Ishikawa (cell line): ENCODE data around the gene CILP2.

Experiments used
- CEBPB ChIP-seq: IDR thresholded peaks from 2 replicates; pipeline ENCODE4 v1.6.1; 2012
- CREB1 ChIP-seq: IDR thresholded peaks from 2 replicates; pipeline ENCODE4 v1.6.1; 2012; ENCODE audit warnings: low read depth
- EGR1 ChIP-seq: IDR thresholded peaks from 2 replicates; pipeline ENCODE4 v1.6.1; 2012
- EP300 ChIP-seq: IDR thresholded peaks from 2 replicates; pipeline ENCODE4 v1.6.1; 2012; ENCODE audit warnings: borderline replicate concordance
- FOXM1 ChIP-seq: IDR thresholded peaks from 2 replicates; pipeline ENCODE4 v1.6.1; 2012; ENCODE audit warnings: low read depth, borderline replicate concordance
- MAX ChIP-seq: IDR thresholded peaks from 2 replicates; pipeline ENCODE4 v1.6.1; 2012
- NFIC ChIP-seq: IDR thresholded peaks from 2 replicates; pipeline ENCODE4 v1.6.1; 2012
- RAD21 ChIP-seq: IDR thresholded peaks from 2 replicates; pipeline ENCODE4 v1.6.1; 2012; ENCODE audit warnings: low read depth
- REST ChIP-seq: IDR thresholded peaks from 2 replicates; pipeline ENCODE4 v1.6.1; 2012; ENCODE audit warnings: low read depth, mild to moderate bottlenecking
- TAF1 ChIP-seq: IDR thresholded peaks from 2 replicates; pipeline ENCODE4 v1.6.1; 2012; ENCODE audit warnings: low read depth, mild to moderate bottlenecking
- TCF12 ChIP-seq: IDR thresholded peaks from 2 replicates; pipeline ENCODE4 v1.6.1; 2012; ENCODE audit warnings: low read depth
- TEAD4 ChIP-seq: IDR thresholded peaks from 2 replicates; pipeline ENCODE4 v1.6.1; 2012
- USF1 ChIP-seq: IDR thresholded peaks from 2 replicates; pipeline ENCODE4 v1.6.1; 2012
- YY1 ChIP-seq: IDR thresholded peaks from 2 replicates; pipeline ENCODE4 v1.6.1; 2012; ENCODE audit warnings: low read depth
- ZBTB7A ChIP-seq: IDR thresholded peaks from 2 replicates; pipeline ENCODE4 v1.6.1; 2012; ENCODE audit warnings: low read depth

Gene CILP2

GRCh38 chr19:19540715-19541515, 2.9 kb downstream of the CILP2 start:
- TF ChIP-seq TEAD4: no peak
- TF ChIP-seq YY1: no peak
- TF ChIP-seq EP300: no peak
- TF ChIP-seq CEBPB: no peak
- TF ChIP-seq MAX: 0 out of 2 replicates have a peak, but pooled peaks have one; percentile 44
- TF ChIP-seq CREB1: no peak
- peak; percentile 40; the same call in 1 of the 2 replicates for TF ChIP-seq ZBTB7A
- peak; percentile 8; the same call in 1 of the 2 replicates for TF ChIP-seq RAD21
- no peak; the same call in 1 of the 2 replicates for TF ChIP-seq TCF12
- no peak for TF ChIP-seq NFIC
- TF ChIP-seq REST: no peak
- TF ChIP-seq TAF1: no peak
- TF ChIP-seq USF1: no peak
- peak; percentile 18; the same call in 1 of the 2 replicates for TF ChIP-seq EGR1
- no peak for TF ChIP-seq FOXM1

GRCh38 chr19:19541616-19542015, 3.6 kb downstream of the CILP2 start:
- no peak for TF ChIP-seq FOXM1
- TF ChIP-seq USF1: no peak
- no peak for TF ChIP-seq CREB1

- no peak for TF ChIP-seq ZBTB7A
- no peak for TF ChIP-seq RAD21
- TF ChIP-seq FOXM1: no peak
- TF ChIP-seq REST: no peak
- no peak for TF ChIP-seq EP300
- no peak for TF ChIP-seq USF1
- no peak for TF ChIP-seq TAF1
- no peak for TF ChIP-seq TEAD4
- no peak for TF ChIP-seq TCF12
- no peak for TF ChIP-seq NFIC
- TF ChIP-seq CREB1: no peak
- TF ChIP-seq MAX: no peak
- TF ChIP-seq YY1: no peak
- no peak for TF ChIP-seq EGR1
- no peak for TF ChIP-seq CEBPB
Observed at GRCh38 chr19:19542507-19542906, 4.4 kb downstream of the CILP2 start.

- TF ChIP-seq REST: no peak
- no peak for TF ChIP-seq USF1
- TF ChIP-seq EGR1: no peak
- TF ChIP-seq NFIC: no peak
- TF ChIP-seq FOXM1: no peak
- TF ChIP-seq MAX: no peak
- TF ChIP-seq RAD21: no peak
- no peak for TF ChIP-seq TEAD4
- TF ChIP-seq CEBPB: no peak
- TF ChIP-seq TAF1: no peak
Observed at GRCh38 chr19:19543101-19543500, 5.0 kb downstream of the CILP2 start.
